GM19035 (cell line): ENCODE data around the gene FCF1.
"Not testable (repeated sequence)": the region's sequence is repeated elsewhere in the genome, so short reads cannot be mapped to it uniquely, and the experiment has no call there.

Experiments used
- ATAC-seq: cut with Tn5 transposase; IDR thresholded peaks from one replicate; pipeline ENCODE4 v1.9.1; 2021; ENCODE audit not compliant: unreplicated experiment

The FCF1 gene

GRCh38 chr14:74697976-74698375 lies 15.0 kb upstream of the FCF1 start:
- no peak for ATAC-seq

- no peak for ATAC-seq
Measured at GRCh38 chr14:74698465-74698864, 14.5 kb upstream of the FCF1 start.

GRCh38 chr14:74702293-74702692 lies 10.7 kb upstream of the FCF1 start:
- ATAC-seq, result no peak

DNA sequence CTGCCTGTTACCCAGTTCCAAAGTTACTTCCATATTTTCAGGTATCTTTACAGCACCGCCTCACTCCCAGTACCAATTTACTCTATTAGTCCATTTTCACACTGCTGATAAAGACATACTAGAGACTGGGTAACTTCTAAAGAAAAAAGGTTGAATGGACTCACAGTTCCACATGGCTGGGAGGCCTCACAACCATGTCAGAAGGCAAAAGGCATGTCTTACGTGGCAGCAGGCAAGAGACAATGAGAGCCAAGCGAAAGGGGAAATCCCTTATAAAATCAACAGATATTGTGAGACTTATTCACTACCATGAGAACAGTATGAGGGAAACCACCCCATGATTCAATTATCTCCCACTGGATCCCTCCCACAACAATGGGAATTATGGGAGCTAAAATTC lies 9.9 kb upstream of the FCF1 start:
- ATAC-seq, result no peak

DNA sequence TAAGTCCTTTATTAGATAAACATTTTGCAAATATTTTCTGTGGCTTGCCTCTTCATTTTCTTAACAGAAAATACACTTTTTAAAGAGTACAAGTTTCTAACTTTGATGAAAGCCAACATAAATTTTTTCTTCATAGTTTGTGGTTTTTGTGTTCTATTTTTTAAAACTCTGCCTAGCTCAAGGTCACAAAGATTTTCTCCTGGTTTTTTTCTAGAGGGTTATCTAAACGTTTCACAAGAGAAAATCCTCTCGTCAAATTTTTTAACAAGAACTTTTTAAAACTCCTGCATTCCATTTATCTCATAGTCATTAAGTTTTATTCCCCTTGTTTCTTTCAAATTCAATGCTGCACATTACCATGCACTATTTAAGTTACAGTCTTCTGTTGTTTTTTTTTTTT lies 8.3 kb upstream of the FCF1 start:
- ATAC-seq, result no peak

DNA sequence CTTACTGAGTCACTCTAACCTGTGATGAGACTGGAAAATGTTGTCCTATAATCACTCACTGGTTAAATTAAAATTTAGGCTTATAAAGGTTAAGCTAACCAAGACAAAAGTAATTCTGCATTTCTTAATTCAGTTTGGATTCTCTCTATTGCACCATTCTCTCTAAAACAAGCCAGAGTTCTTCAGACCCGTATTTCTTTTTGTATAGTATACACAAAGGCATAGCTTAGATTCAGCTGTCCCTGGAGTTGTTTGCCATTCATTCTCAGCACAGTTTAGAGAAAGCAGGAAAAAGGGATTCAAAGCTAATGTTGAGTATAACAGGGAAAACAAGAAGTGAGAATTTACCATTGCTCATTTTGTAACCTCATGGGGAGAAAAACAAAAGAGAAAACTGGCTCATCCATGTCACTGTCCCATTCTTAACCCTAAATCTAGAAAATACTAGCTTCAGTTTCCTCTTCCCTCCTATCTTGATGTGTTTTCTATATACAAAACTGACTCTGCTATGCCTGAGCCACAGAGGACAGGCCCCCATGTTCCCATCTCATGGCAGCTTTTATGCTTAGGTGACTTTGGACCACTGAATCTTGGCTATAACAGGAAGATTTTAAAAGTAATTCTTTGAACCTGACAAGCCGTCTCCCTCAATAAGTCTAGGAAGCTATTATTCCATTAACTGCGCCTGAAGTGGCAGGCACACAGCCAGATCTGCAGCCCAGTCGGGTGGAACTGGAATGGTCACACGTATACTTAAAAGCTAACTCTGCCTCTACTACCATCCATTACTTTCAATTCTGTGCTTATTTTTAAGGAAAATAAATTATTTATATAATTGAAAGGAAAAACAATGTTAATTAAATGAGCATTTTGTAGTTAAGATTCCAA lies 7.1 kb upstream of the FCF1 start:
- ATAC-seq, result no peak

DNA sequence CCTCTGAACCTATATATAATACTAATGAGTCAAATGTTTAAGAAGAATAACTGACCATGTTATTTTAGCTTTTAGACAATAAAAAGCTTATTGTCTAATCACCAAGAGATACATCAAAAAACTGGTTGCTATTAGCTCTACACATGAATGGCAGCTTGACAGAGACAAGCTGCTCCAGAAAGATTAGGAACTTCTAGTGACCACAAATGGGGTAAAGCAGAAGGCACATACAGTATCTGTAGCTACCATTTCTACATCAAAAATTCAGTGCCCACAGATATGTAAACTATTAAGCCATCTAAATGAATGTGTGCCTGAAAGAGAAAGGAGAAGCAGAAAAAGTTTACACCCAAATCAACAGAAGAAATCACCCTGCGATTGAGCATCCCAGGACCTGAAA lies 2.5 kb upstream of the FCF1 start:
- no peak for ATAC-seq

DNA sequence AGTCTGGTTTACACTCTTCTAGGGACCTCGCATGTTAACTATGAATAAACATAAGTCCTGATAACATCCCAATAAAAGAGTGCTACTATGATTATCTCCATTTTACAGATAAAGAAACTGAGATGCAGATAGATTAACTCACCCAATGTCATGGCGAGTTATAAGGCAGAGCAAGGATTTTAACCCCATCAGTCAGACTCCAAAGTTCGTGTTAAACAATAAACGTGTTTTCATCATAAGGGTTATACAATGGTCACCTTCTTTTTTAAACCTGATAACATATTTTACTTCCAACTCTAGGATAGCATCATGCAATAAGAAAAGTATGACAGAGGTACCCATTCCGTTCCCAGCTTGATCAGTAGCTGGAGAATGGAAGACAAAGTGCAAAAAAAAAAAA lies 1.3 kb upstream of the FCF1 start:
- ATAC-seq, result no peak

- no peak for ATAC-seq
Measured at GRCh38 chr14:74713395-74713735, 421 bp downstream of the FCF1 start.

DNA sequence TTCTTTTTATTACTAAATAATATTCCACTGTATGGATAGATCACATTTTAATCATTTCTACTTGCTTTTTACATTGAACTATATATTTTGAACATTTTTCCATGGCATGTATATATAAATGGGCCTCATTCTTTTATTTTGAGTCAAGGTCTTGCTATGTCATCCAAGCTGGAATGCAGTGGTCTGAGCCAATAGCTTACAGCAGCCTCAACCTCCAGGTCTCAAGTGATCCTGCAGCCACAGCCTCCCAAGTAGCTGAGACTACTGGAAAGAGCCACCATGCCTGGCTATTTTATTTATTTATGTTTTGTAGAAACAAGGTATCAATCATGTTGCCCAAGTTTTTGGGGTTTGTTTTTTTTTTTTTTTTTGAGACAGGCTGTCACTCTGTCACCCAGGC lies 7.6 kb downstream of the FCF1 start:
- ATAC-seq, result no peak

GRCh38 chr14:74723134-74723533 lies 10.2 kb downstream of the FCF1 start:
- ATAC-seq, result no peak

DNA sequence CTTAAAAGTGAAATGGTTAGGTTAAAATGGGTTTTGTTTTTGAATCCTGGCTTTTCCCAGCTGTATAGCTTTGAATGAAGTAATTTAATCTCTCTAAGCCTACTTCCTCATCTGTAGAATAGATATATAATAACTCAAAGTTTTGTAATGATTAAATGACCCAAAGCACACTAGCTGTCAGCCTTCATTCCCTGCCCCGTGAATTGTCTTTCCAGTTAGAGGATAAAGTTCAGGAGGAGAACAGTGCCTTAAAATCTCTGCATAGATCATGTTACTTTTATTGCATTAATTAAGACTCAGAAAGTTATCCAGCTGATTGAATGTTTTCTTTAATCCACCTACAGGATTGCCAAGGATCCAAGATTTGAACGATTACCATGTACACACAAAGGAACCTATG lies 19.4 kb downstream of the FCF1 start:
- ATAC-seq, result no peak

DNA sequence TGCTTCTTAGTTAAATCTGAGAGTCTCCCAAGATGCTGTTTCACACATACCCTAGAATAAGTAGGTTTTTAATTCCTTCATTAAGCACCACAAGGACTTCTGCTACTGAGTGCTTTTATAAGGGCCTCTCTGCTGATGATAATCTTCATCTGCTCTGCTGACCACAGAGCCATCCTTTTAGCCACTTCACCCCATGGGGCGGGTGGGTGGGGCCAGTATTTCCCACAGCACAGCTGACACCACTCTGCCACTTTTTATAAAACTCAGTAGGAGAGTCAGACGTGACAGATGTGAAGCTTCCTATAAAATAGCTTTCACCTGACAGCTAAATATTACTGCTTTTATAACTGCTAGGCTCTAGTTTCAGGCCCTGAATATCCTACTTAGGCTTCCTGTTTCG lies 20.3 kb downstream of the FCF1 start:
- ATAC-seq, result no peak

DNA sequence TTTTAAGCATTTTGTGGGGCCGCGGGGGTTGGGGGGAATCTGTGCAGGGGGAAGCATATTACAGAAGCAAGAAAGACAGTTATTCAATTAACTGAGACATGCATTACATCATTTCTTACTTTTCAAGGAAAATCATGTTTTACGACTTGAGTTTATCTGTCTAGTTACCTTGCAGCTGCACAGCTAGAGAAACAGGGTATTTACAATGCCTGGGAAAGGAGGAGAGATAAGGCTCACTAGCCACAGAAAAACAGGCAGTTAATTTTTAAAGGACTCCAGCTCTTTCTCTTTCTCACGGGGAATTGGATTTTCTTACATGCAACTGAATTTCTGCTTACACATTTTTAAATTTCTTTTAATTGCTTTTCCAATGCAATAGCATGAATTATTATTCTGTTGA lies 22.2 kb downstream of the FCF1 start:
- ATAC-seq, result no peak

- ATAC-seq, result no peak
Measured at GRCh38 chr14:74737753-74738325, 24.9 kb downstream of the FCF1 start.

DNA sequence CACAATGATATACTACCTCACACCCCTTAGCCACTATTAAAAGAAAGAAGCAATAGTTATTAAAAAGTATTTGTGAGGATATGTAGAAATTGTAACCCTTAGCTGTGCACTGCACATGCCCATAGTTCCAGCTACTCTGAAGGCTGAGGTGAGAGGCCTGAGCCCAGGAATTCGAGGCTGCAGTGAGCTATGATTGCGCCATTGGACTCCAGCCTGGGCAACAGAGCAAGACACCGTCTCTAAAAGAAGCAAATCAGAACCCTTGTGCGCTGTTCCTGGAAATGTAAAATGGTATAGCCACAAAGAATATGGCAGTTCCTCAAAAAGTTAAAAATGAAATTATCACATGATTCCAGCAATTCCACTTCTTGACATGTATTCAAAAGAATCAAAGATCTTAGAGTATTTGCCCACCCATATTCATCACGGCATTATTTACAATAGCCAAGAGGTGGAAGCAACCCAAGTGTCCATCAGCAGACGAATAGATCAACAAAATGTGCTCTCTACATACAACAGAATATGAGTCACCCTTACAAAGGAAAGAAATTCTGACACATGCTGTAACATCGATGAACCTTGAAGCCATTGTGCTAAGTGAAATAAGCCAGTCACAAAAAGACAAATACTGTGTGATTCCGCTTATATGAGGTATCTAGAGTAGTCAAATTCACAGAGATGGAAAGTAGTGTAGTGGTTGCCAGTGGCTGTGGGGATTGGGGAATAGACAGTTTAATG lies 26.5 kb downstream of the FCF1 start:
- ATAC-seq, result no peak

GRCh38 chr14:74747237-74747636 lies 34.3 kb downstream of the FCF1 start:
- ATAC-seq, result no peak

GRCh38 chr14:74754157-74754556 lies 41.2 kb downstream of the FCF1 start:
- ATAC-seq, result no peak

GRCh38 chr14:74754899-74755298 lies 42.0 kb downstream of the FCF1 start:
- ATAC-seq, result no peak

DNA sequence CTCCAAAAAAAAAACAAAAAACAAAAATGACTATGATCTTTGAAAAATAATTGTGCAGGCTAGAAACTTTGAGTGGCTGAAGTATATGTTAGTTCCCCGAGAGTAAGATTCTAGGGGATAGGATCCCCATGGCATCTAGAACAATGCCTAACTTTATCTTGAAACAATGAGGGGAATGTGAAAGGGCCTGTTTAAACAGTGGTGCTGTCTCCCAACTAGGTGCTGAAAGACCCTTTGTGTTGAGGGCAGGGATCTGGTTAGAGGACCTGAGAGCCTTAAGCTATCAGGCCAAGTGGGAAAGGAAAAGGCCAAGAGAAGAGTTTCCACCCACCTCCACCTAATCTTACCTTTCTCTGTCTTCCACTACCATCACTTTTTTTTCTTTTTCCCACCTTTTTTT lies 43.4 kb downstream of the FCF1 start:
- ATAC-seq, result no peak

- ATAC-seq, result not testable (repeated sequence)
Measured at GRCh38 chr14:74758505-74758904, 45.6 kb downstream of the FCF1 start.
